Measurements from ENCODE around the gene FAM163B.

The FAM163B gene

DNA sequence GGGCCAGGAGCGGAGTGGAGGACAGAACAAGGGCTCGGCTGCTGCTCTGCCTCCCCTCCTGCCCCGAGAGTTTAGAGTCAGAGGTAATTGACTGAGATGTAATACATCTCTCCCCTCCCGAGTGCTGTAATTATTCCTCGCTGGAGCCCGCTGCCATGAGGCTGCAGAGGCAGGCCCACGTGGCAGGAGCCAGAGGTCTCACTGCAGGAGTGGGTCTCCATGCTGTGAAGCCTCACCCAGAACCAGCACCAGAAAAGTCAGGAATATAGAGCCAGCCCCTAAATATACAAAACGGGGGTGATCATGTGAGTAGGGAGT is 2.5 kb downstream of the FAM163B start:
- TF ChIP-seq CTCF (conservative IDR thresholded peaks at IDR 0.05; ENCODE audit: control insufficient read depth, insufficient read depth, low read depth, low read length) = no peak
- no peak for DNase-seq (ENCODE audit: low read depth)

GRCh38 chr9:133605856-133606707 is 3.1 kb downstream of the FAM163B start:
- DNase-seq (ENCODE audit: low read depth) = no peak

More for the DNA sequence above, 2.5 kb downstream of the FAM163B start:
- H3K4me3 ChIP-seq (ENCODE audit: control insufficient read depth, low read depth, low read length) = no peak overlapping the region

DNA sequence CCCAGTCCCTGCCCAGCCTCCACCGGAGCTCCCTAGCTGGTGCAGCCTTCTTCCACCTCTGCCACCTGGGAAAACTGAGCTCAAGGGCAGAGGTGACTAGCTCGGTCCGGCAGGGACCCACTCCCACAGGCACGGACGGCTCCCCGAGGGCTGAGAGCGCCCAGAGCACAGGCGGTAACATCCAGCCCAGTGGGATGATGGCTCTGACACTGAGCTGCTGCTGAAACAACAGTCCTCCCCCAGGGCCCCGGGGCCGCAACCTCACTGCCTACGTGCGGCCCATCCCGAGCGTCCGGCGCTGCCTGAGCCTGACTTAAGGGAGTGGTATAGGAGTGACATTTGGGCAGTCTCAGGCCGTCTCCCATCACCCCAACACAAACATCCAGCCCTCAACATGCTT is 3.7 kb downstream of the FAM163B start:
- no peak for TF ChIP-seq CTCF (conservative IDR thresholded peaks at IDR 0.05; ENCODE audit: control insufficient read depth, insufficient read depth, low read depth, low read length)
- DNase-seq (ENCODE audit: low read depth) = no peak
- H3K4me3 ChIP-seq (ENCODE audit: control insufficient read depth, low read depth, low read length) = no peak overlapping the region

More at GRCh38 chr9:133605856-133606707, 3.1 kb downstream of the FAM163B start:
- H3K4me3 ChIP-seq (ENCODE audit: control insufficient read depth, low read depth, low read length) = no peak overlapping the region
- no peak for TF ChIP-seq CTCF (conservative IDR thresholded peaks at IDR 0.05; ENCODE audit: control insufficient read depth, insufficient read depth, low read depth, low read length)

GRCh38 chr9:133604856-133605255 is 4.3 kb downstream of the FAM163B start:
- no peak for DNase-seq (ENCODE audit: low read depth)
- no peak for TF ChIP-seq CTCF (conservative IDR thresholded peaks at IDR 0.05; ENCODE audit: control insufficient read depth, insufficient read depth, low read depth, low read length)
- no peak overlapping the region for H3K4me3 ChIP-seq (ENCODE audit: control insufficient read depth, low read depth, low read length)

DNA sequence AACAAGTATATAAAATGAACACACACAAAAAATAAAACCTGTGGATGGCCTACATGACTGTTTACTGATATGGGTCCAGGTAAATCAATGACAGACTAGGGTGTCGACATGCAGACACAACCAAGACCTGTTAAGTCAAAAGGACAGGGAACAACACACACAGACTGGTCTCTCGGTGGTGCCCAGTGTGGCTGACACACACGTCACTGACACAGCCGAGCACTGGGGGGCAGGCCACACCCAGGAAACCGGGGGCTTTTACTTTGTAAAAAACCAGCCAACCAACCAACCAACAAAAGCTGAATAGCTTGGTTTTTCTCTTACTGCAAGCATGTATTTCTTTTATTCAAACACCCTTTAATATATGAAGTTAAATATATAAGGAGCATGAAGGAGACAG is 5.0 kb downstream of the FAM163B start:
- H3K4me3 ChIP-seq (ENCODE audit: control insufficient read depth, low read depth, low read length) = no peak overlapping the region
- TF ChIP-seq CTCF (conservative IDR thresholded peaks at IDR 0.05; ENCODE audit: control insufficient read depth, insufficient read depth, low read depth, low read length) = no peak
- DNase-seq (ENCODE audit: low read depth) = no peak

- DNase-seq (ENCODE audit: low read depth) = no peak
- TF ChIP-seq CTCF (conservative IDR thresholded peaks at IDR 0.05; ENCODE audit: control insufficient read depth, insufficient read depth, low read depth, low read length) = no peak
- H3K4me3 ChIP-seq (ENCODE audit: control insufficient read depth, low read depth, low read length) = no peak overlapping the region
Measured at GRCh38 chr9:133603135-133603927, 5.9 kb downstream of the FAM163B start.
